ENCODE results near the gene TMEM163.
"Not testable (repeated sequence)": the region's sequence is repeated elsewhere in the genome, so short reads cannot be mapped to it uniquely, and the experiment has no call there.

Gene TMEM163

GRCh38 chr2:134537702-134538101 is 181.1 kb downstream of the TMEM163 start:
- in situ Hi-C loops (cut with MboI; ENCODE audit: low sequenced_read_pairs) = no loop called here

GRCh38 chr2:134537121-134537520 is 181.7 kb downstream of the TMEM163 start:
- in situ Hi-C loops (cut with MboI; ENCODE audit: low sequenced_read_pairs) = no loop called here

GRCh38 chr2:134536296-134536695 is 182.5 kb downstream of the TMEM163 start:
- in situ Hi-C loops (cut with MboI; ENCODE audit: low sequenced_read_pairs) = no loop called here

- in situ Hi-C loops (cut with MboI; ENCODE audit: low sequenced_read_pairs) = no loop called here
These were observed 186.3 kb downstream of the TMEM163 start for GRCh38 chr2:134532537-134532936.

- in situ Hi-C loops (cut with MboI; ENCODE audit: low sequenced_read_pairs) = no loop called here
These were observed 191.4 kb downstream of the TMEM163 start for GRCh38 chr2:134527381-134527780.

GRCh38 chr2:134522496-134523455 is 196.0 kb downstream of the TMEM163 start:
- in situ Hi-C loops (cut with MboI; ENCODE audit: low sequenced_read_pairs) = no loop called here

GRCh38 chr2:134518101-134518500 is 200.7 kb downstream of the TMEM163 start:
- in situ Hi-C loops (cut with MboI; ENCODE audit: low sequenced_read_pairs) = no loop called here

GRCh38 chr2:134515137-134515536 is 203.7 kb downstream of the TMEM163 start:
- in situ Hi-C loops (cut with MboI; ENCODE audit: low sequenced_read_pairs) = no loop called here

- in situ Hi-C loops (cut with MboI; ENCODE audit: low sequenced_read_pairs) = no loop called here
These were observed 205.4 kb downstream of the TMEM163 start for GRCh38 chr2:134513465-134513804.

- in situ Hi-C loops (cut with MboI; ENCODE audit: low sequenced_read_pairs) = no loop called here
These were observed 205.9 kb downstream of the TMEM163 start for GRCh38 chr2:134512734-134513464.

GRCh38 chr2:134508391-134508790 is 210.4 kb downstream of the TMEM163 start:
- in situ Hi-C loops (cut with MboI; ENCODE audit: low sequenced_read_pairs) = no loop called here

- in situ Hi-C loops (cut with MboI; ENCODE audit: low sequenced_read_pairs) = no loop called here
These were observed 211.1 kb downstream of the TMEM163 start for GRCh38 chr2:134507697-134508096.

- in situ Hi-C loops (cut with MboI; ENCODE audit: low sequenced_read_pairs) = not testable (repeated sequence)
These were observed 211.6 kb downstream of the TMEM163 start for GRCh38 chr2:134507159-134507558.

GRCh38 chr2:134505446-134505845 is 213.4 kb downstream of the TMEM163 start:
- in situ Hi-C loops (cut with MboI; ENCODE audit: low sequenced_read_pairs) = no loop called here

GRCh38 chr2:134504586-134505336 is 214.0 kb downstream of the TMEM163 start:
- in situ Hi-C loops (cut with MboI; ENCODE audit: low sequenced_read_pairs) = no loop called here

GRCh38 chr2:134502104-134502503 is 216.7 kb downstream of the TMEM163 start:
- in situ Hi-C loops (cut with MboI; ENCODE audit: low sequenced_read_pairs) = no loop called here

- in situ Hi-C loops (cut with MboI; ENCODE audit: low sequenced_read_pairs) = no loop called here
These were observed 217.2 kb downstream of the TMEM163 start for GRCh38 chr2:134501476-134502091.

GRCh38 chr2:134500211-134500935 is 218.4 kb downstream of the TMEM163 start:
- in situ Hi-C loops (cut with MboI; ENCODE audit: low sequenced_read_pairs) = no loop called here

GRCh38 chr2:134499307-134499926 is 219.4 kb downstream of the TMEM163 start:
- in situ Hi-C loops (cut with MboI; ENCODE audit: low sequenced_read_pairs) = no loop called here

- in situ Hi-C loops (cut with MboI; ENCODE audit: low sequenced_read_pairs) = no loop called here
These were observed 220.1 kb downstream of the TMEM163 start for GRCh38 chr2:134498654-134499053.
